PC-3 (cell line): ENCODE data around the gene B3GAT1. TPM values are rescaled to one million over a fixed set of nuclear protein-coding genes. Genes with fewer than 3 reads are reported as not detected.

ENCODE experiments used
- ATAC-seq: fragments of 200-7000 bp; cut with Tn5 transposase; 2 replicates; pipeline ENCODE4 v1.9.1; 2020; ENCODE audit warnings: mild to moderate bottlenecking, moderate library complexity
- BruUV-seq: library from RNA; stranded (reverse); fragments of 400-500 nt; replicated peaks from 2 replicates; lab custom pipeline; 2021; lab: Mats Ljungman, UMichigan
- CTCF ChIA-PET: fragments of 300-600 bp; sonication (Branson Sonifier 250); formaldehyde crosslinking; loops from one replicate; lab custom pipeline; 2022; ENCODE audit warnings: antibody characterized with exemption; lab: Charles Lee
- POLR2A ChIA-PET: fragments of 300-600 bp; sonication (Branson Sonifier 250); formaldehyde crosslinking; loops from one replicate; lab custom pipeline; 2022; ENCODE audit warnings: antibody characterized with exemption; ENCODE audit not compliant: unreplicated experiment; lab: Charles Lee
- DNase-seq: peaks from one replicate; pipeline ENCODE4 v3.0.0-alpha.2; 2015
- H2AFZ ChIP-seq: fragments of 300-600 bp; sonication (generic); 2 replicates; pipeline ENCODE4 v1.6.0; 2016; ENCODE audit warnings: antibody characterized with exemption, low read length
- H3F3A ChIP-seq: fragments of 300-600 bp; sonication (generic); one replicate; pipeline ENCODE4 v1.6.0; 2017; ENCODE audit warnings: antibody characterized with exemption, low read length, control low read depth, mild to moderate bottlenecking; ENCODE audit not compliant: unreplicated experiment
- H3K27ac ChIP-seq: fragments of 300-600 bp; sonication (generic); 2 replicates; pipeline ENCODE4 v1.5.1; 2016; ENCODE audit warnings: mild to moderate bottlenecking, low read length
- H3K27me3 ChIP-seq: fragments of 300-600 bp; sonication (generic); 2 replicates; pipeline ENCODE4 v1.6.1; 2016; ENCODE audit warnings: low read length, mixed read lengths
- H3K36me3 ChIP-seq: fragments of 300-600 bp; sonication (generic); 2 replicates; pipeline ENCODE4 v1.6.1; 2016; ENCODE audit warnings: low read depth, mixed run types, low read length, mixed read lengths
- H3K4me1 ChIP-seq: fragments of 300-600 bp; sonication (generic); 2 replicates; pipeline ENCODE4 v1.5.1; 2016; ENCODE audit warnings: low read length; ENCODE audit not compliant: insufficient read depth
- H3K4me2 ChIP-seq: fragments of 300-600 bp; sonication (generic); 2 replicates; pipeline ENCODE4 v1.6.0; 2016; ENCODE audit warnings: low read length
- H3K4me3 ChIP-seq: fragments of 300-600 bp; sonication (generic); 2 replicates; pipeline ENCODE4 v1.5.1; 2016; ENCODE audit warnings: mild to moderate bottlenecking, low read length, mixed read lengths
- H3K79me2 ChIP-seq: fragments of 300-600 bp; sonication (generic); 2 replicates; pipeline ENCODE4 v1.6.1; 2017; ENCODE audit warnings: low read length, mixed read lengths
- H3K9ac ChIP-seq: fragments of 300-600 bp; sonication (generic); 2 replicates; pipeline ENCODE4 v1.6.0; 2016; ENCODE audit warnings: mild to moderate bottlenecking, low read length
- H3K9me2 ChIP-seq: fragments of 300-600 bp; sonication (generic); replicated peaks from 2 replicates; pipeline ENCODE4 v1.6.1; 2016; ENCODE audit warnings: mixed run types, low read length, mixed read lengths
- H3K9me3 ChIP-seq: fragments of 300-600 bp; sonication (generic); 2 replicates; pipeline ENCODE4 v1.6.1; 2016; ENCODE audit warnings: low read length, mixed read lengths
- H4K20me1 ChIP-seq: fragments of 300-600 bp; sonication (generic); 2 replicates; pipeline ENCODE4 v1.6.1; 2016; ENCODE audit warnings: low read length, mixed read lengths
- CTCF ChIP-seq: fragments of 300-600 bp; sonication (generic); conservative IDR thresholded peaks from 2 replicates; pipeline ENCODE4 v1.5.1; 2017; ENCODE audit warnings: antibody characterized with exemption, low read depth, mild to moderate bottlenecking, low read length
- EZH2 ChIP-seq: fragments of 300-600 bp; sonication (generic); IDR thresholded peaks from one replicate; pipeline ENCODE4 v1.6.1; 2017; ENCODE audit warnings: antibody characterized with exemption, mild to moderate bottlenecking, low read length; ENCODE audit not compliant: unreplicated experiment
- EZH2phosphoT487 ChIP-seq: fragments of 300-600 bp; sonication (generic); IDR thresholded peaks from 2 replicates; pipeline ENCODE4 v1.6.1; 2018; ENCODE audit warnings: mild to moderate bottlenecking, antibody characterized with exemption, low read length, borderline replicate concordance
- intact Hi-C: fragments of 100-400 bp; cut with micrococcal nuclease; formaldehyde crosslinking; loops from 2 replicates; pipeline ENCODE4 v1.9.0; 2023
- total RNA-seq: library from RNA; depleted of rRNA; stranded (reverse); fragments of >200 nt; gene quantifications from 2 replicates; pipeline ENCODE4 v1.2.3, GENCODE V29; 2014

The B3GAT1 gene
- total RNA-seq, 1 experiment from 2014 or later: not detected

GRCh38 chr11:134407321-134407828 lies 4.7 kb downstream of the B3GAT1 start:
- ATAC-seq (no peak), DNase-seq (no peak)
- Histone ChIP-seq H3K27ac (no peak overlapping the region), H4K20me1 (no peaks in the 10 kb centered on the region), H3K4me2 (no peak overlapping the region), H3K9ac (no peak overlapping the region), H3K79me2 (no peaks in the 10 kb centered on the region), H3K9me3 (no peaks in the 10 kb centered on the region), H3K36me3 (no peaks in the 10 kb centered on the region), H3K4me3 (no peak overlapping the region), H3K27me3 (peaks cover 53% of the 10 kb centered on the region), H3K4me1 (no peaks in the 10 kb centered on the region), H3K9me2 (no peaks in the 10 kb centered on the region), H2AFZ (no peak overlapping the region), H3F3A (no peaks in the 10 kb centered on the region)
- intact Hi-C loops: no loop called here
- no peak for TF ChIP-seq CTCF
- TF ChIP-seq EZH2: no peak
- no peak for TF ChIP-seq EZH2phosphoT487
- CTCF ChIA-PET: no interaction called here
- no TSS peak for BruUV-seq
- POLR2A ChIA-PET: no interaction called here

GRCh38 chr11:134406264-134407185 lies 5.5 kb downstream of the B3GAT1 start:
- peaks cover 52% of the 10 kb centered on the region for H3K27me3 ChIP-seq
- DNase-seq: no peak
- ChIA-PET CTCF (no interaction called here), POLR2A (no interaction called here)
- BruUV-seq: no TSS peak
- H3K9me3 ChIP-seq: no peaks in the 10 kb centered on the region
- TF ChIP-seq EZH2: no peak
- no peak for TF ChIP-seq EZH2phosphoT487
- no peak for TF ChIP-seq CTCF
- no peak overlapping the region for H2AFZ ChIP-seq
- intact Hi-C loops: no loop called here
- no peak overlapping the region for H3K27ac ChIP-seq
- no peaks in the 10 kb centered on the region for H3K36me3 ChIP-seq
- no peaks in the 10 kb centered on the region for H3F3A ChIP-seq
- no peaks in the 10 kb centered on the region for H3K9me2 ChIP-seq
- no peaks in the 10 kb centered on the region for H4K20me1 ChIP-seq
- H3K9ac ChIP-seq: no peak overlapping the region
- no peaks in the 10 kb centered on the region for H3K4me1 ChIP-seq
- no peaks in the 10 kb centered on the region for H3K79me2 ChIP-seq
- no peak overlapping the region for H3K4me2 ChIP-seq
- ATAC-seq: no peak
- no peak overlapping the region for H3K4me3 ChIP-seq

GRCh38 chr11:134405841-134406240 lies 6.2 kb downstream of the B3GAT1 start:
- H3K4me1 ChIP-seq: no peaks in the 10 kb centered on the region
- H2AFZ ChIP-seq: no peak overlapping the region
- DNase-seq (no peak), ATAC-seq (no peak)
- no peak overlapping the region for H3K4me2 ChIP-seq
- no peaks in the 10 kb centered on the region for H3K79me2 ChIP-seq
- no peaks in the 10 kb centered on the region for H3K36me3 ChIP-seq
- no peaks in the 10 kb centered on the region for H4K20me1 ChIP-seq
- H3K4me3 ChIP-seq: no peak overlapping the region
- BruUV-seq: no TSS peak
- TF ChIP-seq EZH2phosphoT487 (no peak), EZH2 (no peak), CTCF (no peak)
- no peaks in the 10 kb centered on the region for H3F3A ChIP-seq
- H3K9ac ChIP-seq: no peak overlapping the region
- H3K9me2 ChIP-seq: no peaks in the 10 kb centered on the region
- H3K9me3 ChIP-seq: no peaks in the 10 kb centered on the region
- ChIA-PET CTCF (no interaction called here), POLR2A (no interaction called here)
- peaks cover 45% of the 10 kb centered on the region for H3K27me3 ChIP-seq
- no peak overlapping the region for H3K27ac ChIP-seq
- intact Hi-C loops: no loop called here
